Esophagus muscularis mucosa (tissue), 4 donors: ENCODE results near the gene BAHCC1. TPM values are rescaled to one million over a fixed set of nuclear protein-coding genes. Genes with fewer than 3 reads are reported as not detected.

Experiments
- DNase-seq: peaks from one replicate; pipeline ENCODE4 v3.0.0-alpha.2; 2017; ENCODE audit errors: extremely low spot score
- H3K27ac ChIP-seq, 4 donors: fragments of 200-600 bp; sonication (generic); replicated peaks in 1 of 4; 1 replicate in 3 of 4; 2 replicates in 1 of 4; pipeline ENCODE4 v1.5.1; 2016 to 2019; ENCODE audit warnings: mild to moderate bottlenecking in 1 of 4
- H3K27me3 ChIP-seq, 4 donors: fragments of 200-600 bp; sonication (generic); one replicate each; pipeline versions ENCODE4 v1.5.1 to v1.6.0; 2016 to 2019
- H3K36me3 ChIP-seq, 4 donors: fragments of 200-600 bp; sonication (generic); one replicate each; pipeline ENCODE4 v1.5.1; 2016 to 2019
- H3K4me1 ChIP-seq, 4 donors: fragments of 200-600 bp; sonication (generic); one replicate each; pipeline ENCODE4 v1.5.1; 2016 to 2019
- H3K4me3 ChIP-seq, 4 donors: fragments of 200-600 bp; sonication (generic); 1 replicate in 2 of 4; 2 replicates in 2 of 4; pipeline ENCODE4 v1.5.1; 2016 to 2019; ENCODE audit warnings: mild to moderate bottlenecking in 4 of 4, moderate library complexity in 1 of 4
- H3K9me3 ChIP-seq, 4 donors: fragments of 200-600 bp; sonication (generic); 1 replicate in 3 of 4; 2 replicates in 1 of 4; pipeline ENCODE4 v1.5.1; 2016 to 2019
- CTCF ChIP-seq, 3 experiments: fragments of 200-600 bp in 2 of 3; fragments of 450-650 bp in 1 of 3; sonication (generic) in 2 of 3; IDR thresholded peaks; one replicate each; pipeline ENCODE4 v1.5.1; 2017 to 2019; ENCODE audit warnings: antibody characterized with exemption in 3 of 3, mild to moderate bottlenecking in 2 of 3, moderate library complexity in 1 of 3
- EP300 ChIP-seq: sonication (generic); formaldehyde crosslinking; IDR thresholded peaks from one replicate; pipeline ENCODE4 v1.6.1; 2017; ENCODE audit warnings: antibody characterized with exemption
- POLR2A ChIP-seq: fragments of 450-650 bp; IDR thresholded peaks from one replicate; pipeline ENCODE4 v1.6.1; 2017; ENCODE audit warnings: antibody characterized with exemption, moderate library complexity, mild to moderate bottlenecking, low read depth
- POLR2AphosphoS5 ChIP-seq, 2 donors: sonication (generic); formaldehyde crosslinking; IDR thresholded peaks; one replicate each; pipeline ENCODE4 v1.6.1; 2017; ENCODE audit warnings: antibody characterized with exemption in 2 of 2
- WGBS: methylation state at CpG from one replicate; pipeline ENCODE4 v1.1.5; 2018; 5-methylcytosine and 5-hydroxymethylcytosine counted together
- intact Hi-C: fragments of 100-400 bp; cut with DNase I; formaldehyde crosslinking; loops from one replicate; pipeline ENCODE4 v1.15.1; 2023
- total RNA-seq, 4 donors: library from RNA; depleted of rRNA; stranded (reverse); fragments of >200 nt; gene quantifications; one replicate each; pipeline versions ENCODE4 v1.1.0 to v1.2.1, GENCODE V29; 2016

The BAHCC1 gene
- total RNA-seq, 4 donors from 2014 or later: 15.9 to 38.1 (median 21.1) TPM

GRCh38 chr17:81374890-81375289, 20.4 kb upstream of the BAHCC1 start:
- TF ChIP-seq POLR2A (no peak), EP300 (no peak), POLR2AphosphoS5 (IDR thresholded peaks at IDR 0.05) (no peak), CTCF (IDR thresholded peaks at IDR 0.05) (no peak)
- peaks cover 0 to 7% (median 0%) of the 10 kb centered on the region in 4 donors for H3K27me3 ChIP-seq
- H3K9me3 ChIP-seq: no peaks in the 10 kb centered on the region
- whole genome bisulfite sequencing: 93% methylated on average over 5 of the region's 5 CpGs
- H3K4me3 ChIP-seq: no peak overlapping the region
- peaks cover 11 to 21% (median 12%) of the 10 kb centered on the region in 4 donors for H3K4me1 ChIP-seq
- no peaks in the 10 kb centered on the region for H3K36me3 ChIP-seq
- DNase-seq: no peak
- intact Hi-C loops: no loop called here
- H3K27ac ChIP-seq: no peak overlapping the region

GRCh38 chr17:81376946-81377714, 18.1 kb upstream of the BAHCC1 start:
- intact Hi-C loops: no loop called here
- no peak for TF ChIP-seq POLR2A
- no peak for TF ChIP-seq EP300
- TF ChIP-seq CTCF (IDR thresholded peaks at IDR 0.05): no peak
- no peak for TF ChIP-seq POLR2AphosphoS5 (IDR thresholded peaks at IDR 0.05)
- DNase-seq: no peak
- WGBS: 93% methylated on average over 21 of the region's 25 CpGs
- H3K4me1 ChIP-seq: peaks cover 8 to 17% (median 8%) of the 10 kb centered on the region in 4 donors
- H3K9me3 ChIP-seq: no peaks in the 10 kb centered on the region
- H3K27me3 ChIP-seq: peaks cover 0 to 7% (median 0%) of the 10 kb centered on the region in 4 donors
- H3K27ac ChIP-seq: no peak overlapping the region
- no peak overlapping the region for H3K4me3 ChIP-seq
- no peaks in the 10 kb centered on the region for H3K36me3 ChIP-seq

- no peak for DNase-seq
- H3K36me3 ChIP-seq: no peaks in the 10 kb centered on the region
- TF ChIP-seq CTCF (IDR thresholded peaks at IDR 0.05) (no peak), POLR2A (no peak), POLR2AphosphoS5 (IDR thresholded peaks at IDR 0.05) (no peak), EP300 (no peak)
These were observed 16.2 kb upstream of the BAHCC1 start for GRCh38 chr17:81378941-81379511.

GRCh38 chr17:81379523-81379942, 15.7 kb upstream of the BAHCC1 start:
- DNase-seq: no peak
- no peaks in the 10 kb centered on the region for H3K9me3 ChIP-seq
- intact Hi-C loops: no loop called here
- TF ChIP-seq POLR2A (no peak), EP300 (no peak), POLR2AphosphoS5 (IDR thresholded peaks at IDR 0.05) (no peak), CTCF (IDR thresholded peaks at IDR 0.05) (no peak)
- H3K27ac ChIP-seq: no peak overlapping the region
- H3K4me1 ChIP-seq: no peaks in the 10 kb centered on the region
- H3K36me3 ChIP-seq: no peaks in the 10 kb centered on the region
- 90% methylated on average over 2 of the region's 17 CpGs for WGBS
- peaks cover 0 to 7% (median 0%) of the 10 kb centered on the region in 4 donors for H3K27me3 ChIP-seq
- no peak overlapping the region for H3K4me3 ChIP-seq

More at GRCh38 chr17:81378941-81379511, 16.2 kb upstream of the BAHCC1 start:
- Histone ChIP-seq H3K27me3 (peaks cover 0 to 7% (median 0%) of the 10 kb centered on the region in 4 donors), H3K9me3 (no peaks in the 10 kb centered on the region), H3K4me3 (no peak overlapping the region), H3K4me1 (no peaks in the 10 kb centered on the region), H3K27ac (no peak overlapping the region)
- intact Hi-C loops: no loop called here
- 83% methylated on average over 8 of the region's 11 CpGs for WGBS
